Caco-2 (cell line): ENCODE results near the gene NANOS3. TPM values are rescaled to one million over a fixed set of nuclear protein-coding genes. Genes with fewer than 3 reads are reported as not detected.

ENCODE experiments used
- BruUV-seq: library from RNA; stranded (reverse); fragments of 400-500 nt; replicated peaks from 2 replicates; lab custom pipeline; 2021; lab: Mats Ljungman, UMichigan
- CTCF ChIA-PET: fragments of 300-600 bp; sonication (Branson Sonifier 250); formaldehyde crosslinking; loops from one replicate; lab custom pipeline; 2022; ENCODE audit warnings: antibody characterized with exemption; lab: Charles Lee
- POLR2A ChIA-PET: fragments of 300-600 bp; sonication (Branson Sonifier 250); formaldehyde crosslinking; loops from one replicate; lab custom pipeline; 2022; ENCODE audit warnings: antibody characterized with exemption; lab: Charles Lee
- DNase-seq, 2 experiments: peaks; one replicate each; pipeline versions ENCODE4 v3.0.0 to v3.0.0-alpha.2; 2020 to 2022
- H3K27me3 ChIP-seq: replicated peaks from 2 replicates; pipeline ENCODE4 v1.6.0; 2011; ENCODE audit warnings: low read length; ENCODE audit not compliant: control insufficient read depth, insufficient read depth
- H3K36me3 ChIP-seq: 2 replicates; pipeline ENCODE4 v1.5.1; 2011; ENCODE audit warnings: low read length; ENCODE audit not compliant: control insufficient read depth, insufficient read depth
- H3K4me1 ChIP-seq: fragments of 250-450 bp; sonication (Bioruptor Pico); 2 replicates; pipeline ENCODE4 v1.5.1; 2020; ENCODE audit warnings: mild to moderate bottlenecking
- H3K4me3 ChIP-seq: 2 replicates; pipeline ENCODE4 v1.5.1; 2011; ENCODE audit warnings: low read depth, mild to moderate bottlenecking, control low read depth, low read length
- H3K9me3 ChIP-seq: fragments of 250-450 bp; sonication (Bioruptor Pico); 2 replicates; pipeline ENCODE4 v1.5.1; 2020; ENCODE audit warnings: mild to moderate bottlenecking, moderate library complexity
- H3K27ac Mint-ChIP-seq: one replicate; pipeline ENCODE4 v1.8.0; 2022; ENCODE audit warnings: mixed read lengths; ENCODE audit not compliant: unreplicated experiment
- H3K27me3 Mint-ChIP-seq: one replicate; pipeline ENCODE4 v1.8.0; 2022; ENCODE audit warnings: mixed read lengths; ENCODE audit not compliant: insufficient read depth, unreplicated experiment
- H3K36me3 Mint-ChIP-seq: one replicate; pipeline ENCODE4 v1.8.0; 2022; ENCODE audit warnings: mild to moderate bottlenecking, mixed read lengths; ENCODE audit not compliant: insufficient read depth, unreplicated experiment
- H3K4me1 Mint-ChIP-seq: one replicate; pipeline ENCODE4 v1.8.0; 2022; ENCODE audit warnings: low read depth, mixed read lengths; ENCODE audit not compliant: unreplicated experiment
- H3K4me3 Mint-ChIP-seq: one replicate; pipeline ENCODE4 v1.8.0; 2022; ENCODE audit warnings: mild to moderate bottlenecking, moderate library complexity, mixed read lengths; ENCODE audit not compliant: unreplicated experiment
- H3K9me3 Mint-ChIP-seq: one replicate; pipeline ENCODE4 v1.8.0; 2022; ENCODE audit warnings: mixed read lengths; ENCODE audit not compliant: unreplicated experiment
- intact Hi-C: fragments of 100-400 bp; cut with micrococcal nuclease; formaldehyde crosslinking; loops from one replicate; pipeline ENCODE4 v1.10.0; 2022; ENCODE audit not compliant: unreplicated experiment
- total RNA-seq: library from RNA; stranded (reverse); gene quantifications from 2 replicates; pipeline ENCODE4 v1.2.3, GENCODE V29; 2022
- TF ChIP-seq, protein P1 (sequence below), 2 experiments: fragments of 200-600 bp in 1 of 2; IDR thresholded peaks; 1 replicate in 1 of 2; 2 replicates in 1 of 2; pipeline versions ENCODE4 v1.5.1 to v1.8.0; 2011 to 2022; ENCODE audit warnings: antibody characterized with exemption in 1 of 2, control low read depth in 1 of 2, inconsistent platforms in 1 of 2, low read depth in 1 of 2, low read length in 1 of 2, mild to moderate bottlenecking in 1 of 2, moderate library complexity in 1 of 2; ENCODE audit not compliant: insufficient read depth in 1 of 2, severe bottlenecking in 1 of 2, unreplicated experiment in 1 of 2

The NANOS3 gene
- total RNA-seq, 1 experiment from 2014 or later: not detected

DNA sequence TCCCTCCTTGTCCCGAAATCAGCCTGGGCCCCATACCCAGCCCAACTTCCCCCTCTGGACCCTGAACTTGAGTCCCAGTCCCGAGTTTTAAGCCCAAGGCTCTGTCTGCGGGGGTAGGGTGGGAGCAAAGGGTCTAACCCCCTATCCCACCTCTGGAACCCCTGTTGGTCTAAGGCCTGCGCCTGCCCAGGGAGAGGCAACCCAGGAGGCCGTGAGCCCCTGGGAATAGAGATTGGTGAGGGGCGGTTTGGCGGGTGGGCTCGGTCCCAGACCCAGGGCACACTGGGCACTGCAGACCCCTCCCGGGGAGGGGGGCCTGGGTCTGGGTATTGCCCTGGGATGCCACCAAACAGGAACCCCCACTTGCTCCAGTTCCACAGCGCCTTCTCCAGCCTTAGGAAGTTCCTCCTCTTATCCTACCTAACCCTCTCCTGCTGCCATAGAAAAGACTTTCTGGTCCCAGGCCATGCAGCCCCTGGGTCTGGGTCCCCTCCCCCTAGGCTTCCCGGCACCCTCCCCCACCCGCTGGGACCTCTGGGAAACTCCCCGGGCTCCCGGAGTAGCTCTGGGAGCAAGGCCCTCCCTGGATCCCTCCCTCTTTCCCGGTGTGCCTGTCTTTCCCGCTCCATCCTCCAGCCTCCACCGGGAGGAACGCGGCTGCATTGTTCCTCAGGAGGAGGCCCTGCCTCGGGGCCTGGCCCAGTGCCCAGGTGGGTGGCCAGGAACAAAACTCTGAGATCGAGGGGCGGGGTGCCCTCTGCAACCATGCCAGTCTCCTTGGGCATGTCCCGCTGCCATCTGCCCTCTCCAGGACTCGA is 33.6 kb upstream of the NANOS3 start:
- H3K36me3 Mint-ChIP-seq: peaks cover 50% of the 10 kb centered on the region
- peaks cover 49% of the 10 kb centered on the region for H3K4me1 ChIP-seq
- peak overlapping the region; percentile 93 for H3K27ac Mint-ChIP-seq
- H3K36me3 ChIP-seq: no peaks in the 10 kb centered on the region
- H3K9me3 ChIP-seq: no peaks in the 10 kb centered on the region
- no peaks in the 10 kb centered on the region for H3K9me3 Mint-ChIP-seq
- TSS peak; percentile 65 for BruUV-seq
- H3K4me3 Mint-ChIP-seq: peak overlapping the region; percentile 86
- TF ChIP-seq, protein P1, sequence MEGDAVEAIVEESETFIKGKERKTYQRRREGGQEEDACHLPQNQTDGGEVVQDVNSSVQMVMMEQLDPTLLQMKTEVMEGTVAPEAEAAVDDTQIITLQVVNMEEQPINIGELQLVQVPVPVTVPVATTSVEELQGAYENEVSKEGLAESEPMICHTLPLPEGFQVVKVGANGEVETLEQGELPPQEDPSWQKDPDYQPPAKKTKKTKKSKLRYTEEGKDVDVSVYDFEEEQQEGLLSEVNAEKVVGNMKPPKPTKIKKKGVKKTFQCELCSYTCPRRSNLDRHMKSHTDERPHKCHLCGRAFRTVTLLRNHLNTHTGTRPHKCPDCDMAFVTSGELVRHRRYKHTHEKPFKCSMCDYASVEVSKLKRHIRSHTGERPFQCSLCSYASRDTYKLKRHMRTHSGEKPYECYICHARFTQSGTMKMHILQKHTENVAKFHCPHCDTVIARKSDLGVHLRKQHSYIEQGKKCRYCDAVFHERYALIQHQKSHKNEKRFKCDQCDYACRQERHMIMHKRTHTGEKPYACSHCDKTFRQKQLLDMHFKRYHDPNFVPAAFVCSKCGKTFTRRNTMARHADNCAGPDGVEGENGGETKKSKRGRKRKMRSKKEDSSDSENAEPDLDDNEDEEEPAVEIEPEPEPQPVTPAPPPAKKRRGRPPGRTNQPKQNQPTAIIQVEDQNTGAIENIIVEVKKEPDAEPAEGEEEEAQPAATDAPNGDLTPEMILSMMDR (IDR thresholded peaks at IDR 0.05; ENCODE audit: insufficient read depth in 1 of 2, low read depth in 1 of 2, low read length in 1 of 2, severe bottlenecking in 1 of 2, unreplicated experiment in 1 of 2): no peak
- peak overlapping the region; percentile 81 for H3K4me3 ChIP-seq
- intact Hi-C loops: loop anchor here (10.0 kb wide), 1 partner anchor 49 kb away; the partner anchor contains the start of gene ZSWIM4
- ChIA-PET POLR2A (interaction anchor here (0.5 to 0.7 kb wide), 3 partner anchors 19 to 393 kb away, joined by 3 to 7 read pairs (median 3); partner anchors contain the start of gene ZSWIM4), CTCF (interaction anchor here (0.6 kb wide), 1 partner anchor 46 kb away, joined by 5 read pairs; no protein-coding TSS in a partner anchor)
- no peaks in the 10 kb centered on the region for H3K27me3 Mint-ChIP-seq
- peaks cover 29% of the 10 kb centered on the region for H3K4me1 Mint-ChIP-seq
- peak in 1 of 2 experiments; percentile 66 for DNase-seq
- no peaks in the 10 kb centered on the region for H3K27me3 ChIP-seq

DNA sequence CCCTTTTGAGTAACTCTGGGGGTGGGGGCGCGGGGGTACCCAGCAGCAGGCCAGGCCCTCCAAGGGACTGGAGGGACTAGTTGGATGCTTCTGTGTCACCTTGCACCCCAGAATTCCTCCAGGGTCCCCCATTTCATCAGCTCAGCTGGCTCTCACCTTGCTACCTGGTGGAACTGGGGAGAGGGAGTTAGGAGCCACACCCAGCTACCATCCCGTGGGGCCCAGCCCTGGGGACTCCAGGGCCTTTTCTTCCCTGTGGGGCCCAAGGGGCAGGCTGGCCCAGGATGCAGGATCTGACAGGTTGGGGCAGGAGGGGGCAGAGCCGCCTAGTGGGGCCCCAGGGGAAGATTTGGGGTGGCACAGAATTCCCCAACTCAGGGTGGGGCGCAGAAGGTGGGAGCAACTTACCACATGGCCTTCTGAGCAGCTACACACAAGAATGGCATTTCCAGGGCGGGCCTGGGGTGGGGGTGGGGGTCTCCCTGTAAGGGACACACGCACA is 32.8 kb upstream of the NANOS3 start:
- DNase-seq: no peak
- no peak overlapping the region for H3K4me3 ChIP-seq
- no peaks in the 10 kb centered on the region for H3K27me3 Mint-ChIP-seq
- no peaks in the 10 kb centered on the region for H3K27me3 ChIP-seq
- peaks cover 49% of the 10 kb centered on the region for H3K4me1 ChIP-seq
- no peaks in the 10 kb centered on the region for H3K9me3 ChIP-seq
- intact Hi-C loops: loop anchor here (10.0 kb wide), 1 partner anchor 49 kb away; the partner anchor contains the start of gene ZSWIM4
- H3K4me1 Mint-ChIP-seq: peaks cover 37% of the 10 kb centered on the region
- no peaks in the 10 kb centered on the region for H3K9me3 Mint-ChIP-seq
- ChIA-PET POLR2A (interaction anchor here (0.5 to 0.7 kb wide), 5 partner anchors 13 to 392 kb away, joined by 3 to 7 read pairs (median 3); partner anchors contain the start of gene ZSWIM4), CTCF (interaction anchor here (0.6 kb wide), 1 partner anchor 47 kb away, joined by 5 read pairs; no protein-coding TSS in a partner anchor)
- TF ChIP-seq, protein P1 (IDR thresholded peaks at IDR 0.05; ENCODE audit: insufficient read depth in 1 of 2, low read depth in 1 of 2, low read length in 1 of 2, severe bottlenecking in 1 of 2, unreplicated experiment in 1 of 2): no peak
- peaks cover 46% of the 10 kb centered on the region for H3K36me3 Mint-ChIP-seq
- no peaks in the 10 kb centered on the region for H3K36me3 ChIP-seq
- no TSS peak for BruUV-seq
- H3K4me3 Mint-ChIP-seq: no peak overlapping the region
- H3K27ac Mint-ChIP-seq: peak overlapping the region; percentile 93
